HepG2 (cell line): ENCODE measurements around the gene EMP2. TPM values are rescaled to one million over a fixed set of nuclear protein-coding genes. Genes with fewer than 3 reads are reported as not detected.
A peak's percentile ranks its signal among the peaks of the same experiment; 100 is the strongest.

Experiments used
- ATAC-seq: fragments of 200-7000 bp; cut with Tn5 transposase; 3 replicates; pipeline ENCODE4 v1.9.1; 2020; ENCODE audit warnings: mild to moderate bottlenecking, moderate library complexity
- BruUV-seq: library from RNA; stranded (reverse); fragments of 400-500 nt; replicated peaks from 2 replicates; lab custom pipeline; 2021; lab: Mats Ljungman, UMichigan
- CTCF ChIA-PET: fragments of 300-600 bp; formaldehyde crosslinking; extraction: SDS; loops from one replicate; lab custom pipeline; 2021; ENCODE audit warnings: low total read pairs, inconsistent platforms, low intra/inter-chr PET ratio; lab: Yijun Ruan, JAX
- POLR2A ChIA-PET: fragments of 350-600 bp; sonication (Branson Sonifier 250); formaldehyde crosslinking; loops from one replicate; lab custom pipeline; 2020; ENCODE audit warnings: antibody characterized with exemption, inconsistent platforms; lab: Yijun Ruan, JAX
- DNase-seq: peaks from one replicate; pipeline ENCODE4 v3.0.0-alpha.2; 2015; ENCODE audit warnings: low spot score
- FAIRE-seq: peaks from 3 replicates; lab custom pipeline; 2011; peaks lifted over from hg19 to GRCh38; lab: Jason Lieb, UNC
- H2AFZ ChIP-seq: one replicate; pipeline ENCODE4 v1.6.1; 2011; ENCODE audit warnings: low read length, inconsistent platforms
- H3K27ac ChIP-seq: fragments of 300-600 bp; 3 replicates; pipeline ENCODE4 v1.8.0; 2011; ENCODE audit warnings: mixed run types, mild to moderate bottlenecking, mixed read lengths, low read length, inconsistent platforms; ENCODE audit not compliant: insufficient read depth; ENCODE audit errors: extremely low read length
- H3K27me3 ChIP-seq, 2 experiments: fragments of 200-600 bp in 1 of 2; 2 replicates in 1 of 2; 3 replicates in 1 of 2; pipeline versions ENCODE4 v1.6.0 to v1.8.0; 2011; ENCODE audit warnings: low read length in 2 of 2, mild to moderate bottlenecking in 2 of 2, moderate library complexity in 2 of 2, inconsistent platforms in 1 of 2; ENCODE audit not compliant: insufficient read depth in 2 of 2, control insufficient read depth in 1 of 2
- H3K36me3 ChIP-seq, 2 experiments: fragments of 200-600 bp in 1 of 2; replicated peaks in 1 of 2; 2 replicates in 1 of 2; 3 replicates in 1 of 2; pipeline versions ENCODE4 v1.5.1 to v1.8.0; 2011; ENCODE audit warnings: low read length in 2 of 2, inconsistent platforms in 1 of 2; ENCODE audit not compliant: insufficient read depth in 2 of 2, control insufficient read depth in 1 of 2
- H3K4me1 ChIP-seq: 2 replicates; pipeline ENCODE4 v1.5.1; 2012; ENCODE audit warnings: low read length, inconsistent platforms; ENCODE audit not compliant: insufficient read depth
- H3K4me2 ChIP-seq: 2 replicates; pipeline ENCODE4 v1.6.0; 2011; ENCODE audit warnings: low read depth, low read length, inconsistent platforms
- H3K4me3 ChIP-seq, 3 experiments: fragments of 200-600 bp in 1 of 3; sonication (generic), shearing (Covaris generic) in 1 of 3; replicated peaks in 1 of 3; 2 replicates each; pipeline ENCODE4 v1.5.1; 2011 to 2016; ENCODE audit warnings: low read length in 3 of 3, inconsistent platforms in 2 of 3, low read depth in 2 of 3, mild to moderate bottlenecking in 2 of 3, control low read depth in 1 of 3, mixed read lengths in 1 of 3; ENCODE audit not compliant: insufficient read depth in 1 of 3
- H3K79me2 ChIP-seq: one replicate; pipeline ENCODE4 v1.6.1; 2011; ENCODE audit warnings: low read length, inconsistent platforms; ENCODE audit not compliant: insufficient read depth
- H3K9ac ChIP-seq: 2 replicates; pipeline ENCODE4 v1.6.0; 2011; ENCODE audit warnings: mild to moderate bottlenecking, low read depth, low read length, inconsistent platforms; ENCODE audit not compliant: insufficient read depth
- H3K9me3 ChIP-seq: 2 replicates; pipeline ENCODE4 v1.5.1; 2012; ENCODE audit warnings: mild to moderate bottlenecking, low read length
- H4K20me1 ChIP-seq: 2 replicates; pipeline ENCODE4 v1.6.0; 2011; ENCODE audit warnings: inconsistent platforms, mild to moderate bottlenecking, low read length, moderate library complexity; ENCODE audit not compliant: insufficient read depth
- ETV6 ChIP-seq: sonication (generic); formaldehyde crosslinking; conservative IDR thresholded peaks from 2 replicates; pipeline ENCODE4 v1.4.0; 2020; ENCODE audit warnings: missing genetic modification reagents
- FOXK2 ChIP-seq: fragments of 450-650 bp; IDR thresholded peaks from 2 replicates; pipeline ENCODE4 v1.6.1; 2016
- GATA4 ChIP-seq: sonication (generic); IDR thresholded peaks from 2 replicates; pipeline ENCODE4 v1.6.1; 2016; ENCODE audit warnings: antibody characterized with exemption, low read depth, borderline replicate concordance
- HCFC1 ChIP-seq: fragments of 150-350 bp; IDR thresholded peaks from 2 replicates; pipeline ENCODE4 v1.6.1; 2014; ENCODE audit warnings: low read depth, low read length
- MIER3 ChIP-seq: IDR thresholded peaks from 2 replicates; pipeline ENCODE4 v1.6.1; 2016; ENCODE audit warnings: missing compliant biosample characterization, borderline replicate concordance
- MIXL1 ChIP-seq: IDR thresholded peaks from 2 replicates; pipeline ENCODE4 v1.6.1; 2016
- NFIB ChIP-seq: sonication (generic); formaldehyde crosslinking; IDR thresholded peaks from 2 replicates; pipeline ENCODE4 v1.9.0; 2021; ENCODE audit warnings: missing genetic modification reagents, mild to moderate bottlenecking, borderline replicate concordance
- PHF8 ChIP-seq: sonication (generic); formaldehyde crosslinking; IDR thresholded peaks from 2 replicates; pipeline ENCODE4 v1.5.0; 2020; ENCODE audit warnings: missing genetic modification reagents
- POLR2AphosphoS5 ChIP-seq: IDR thresholded peaks from 2 replicates; pipeline ENCODE4 v1.6.1; 2012; ENCODE audit warnings: low read depth, low read length
- RXRB ChIP-seq: IDR thresholded peaks from 2 replicates; pipeline ENCODE4 v1.6.1; 2016; ENCODE audit warnings: borderline replicate concordance, missing genetic modification reagents, missing compliant biosample characterization
- SOX13 ChIP-seq, 3 experiments: fragments of 450-650 bp in 1 of 3; sonication (generic) in 1 of 3; formaldehyde crosslinking in 1 of 3; IDR thresholded peaks in 2 of 3; conservative IDR thresholded peaks in 1 of 3; 2 replicates each; pipeline versions ENCODE4 v1.5.0 to v1.6.1; 2016 to 2020; ENCODE audit warnings: antibody characterized with exemption in 1 of 3, mild to moderate bottlenecking in 1 of 3, missing compliant biosample characterization in 1 of 3, missing genetic modification reagents in 1 of 3, moderate library complexity in 1 of 3
- THYN1 ChIP-seq: sonication (generic); formaldehyde crosslinking; IDR thresholded peaks from 2 replicates; pipeline ENCODE4 v1.8.1; 2023; ENCODE audit warnings: low read depth, mild to moderate bottlenecking, moderate library complexity, missing genetic modification reagents, borderline replicate concordance
- YEATS2 ChIP-seq: sonication (generic); formaldehyde crosslinking; IDR thresholded peaks from 2 replicates; pipeline ENCODE4 v1.4.0; 2020; ENCODE audit warnings: missing genetic modification reagents, borderline replicate concordance
- YY1 ChIP-seq: IDR thresholded peaks from 2 replicates; pipeline ENCODE4 v1.6.1; 2011; ENCODE audit warnings: low read length, low read depth, moderate library complexity, mild to moderate bottlenecking; ENCODE audit not compliant: insufficient read depth, insufficient replicate concordance
- ZNF12 ChIP-seq: sonication (generic); formaldehyde crosslinking; IDR thresholded peaks from 2 replicates; pipeline ENCODE4 v1.5.0; 2020; ENCODE audit warnings: missing genetic modification reagents
- ZNF234 ChIP-seq: sonication (generic); formaldehyde crosslinking; conservative IDR thresholded peaks from 2 replicates; pipeline ENCODE4 v1.5.1; 2020; ENCODE audit warnings: mild to moderate bottlenecking, missing genetic modification reagents
- ZNF331 ChIP-seq: sonication (generic); formaldehyde crosslinking; IDR thresholded peaks from 2 replicates; pipeline ENCODE4 v1.4.0; 2020; ENCODE audit warnings: missing genetic modification reagents
- ZNF496 ChIP-seq: sonication (generic); formaldehyde crosslinking; IDR thresholded peaks from 2 replicates; pipeline ENCODE4 v1.8.1; 2023; ENCODE audit warnings: mild to moderate bottlenecking, moderate library complexity, missing genetic modification reagents; ENCODE audit not compliant: insufficient replicate concordance
- ZNF501 ChIP-seq: sonication (generic); formaldehyde crosslinking; IDR thresholded peaks from 2 replicates; pipeline ENCODE4 v1.5.1; 2020; ENCODE audit warnings: mild to moderate bottlenecking, moderate library complexity, missing genetic modification reagents
- ZNF577 ChIP-seq: sonication (generic); formaldehyde crosslinking; IDR thresholded peaks from 2 replicates; pipeline ENCODE4 v1.4.0; 2020; ENCODE audit warnings: mild to moderate bottlenecking, low read depth, missing genetic modification reagents, borderline replicate concordance
- ZNF674 ChIP-seq: sonication (generic); formaldehyde crosslinking; IDR thresholded peaks from 2 replicates; pipeline ENCODE4 v1.5.0; 2020; ENCODE audit warnings: low read depth, mild to moderate bottlenecking, missing genetic modification reagents
- ZNF691 ChIP-seq: sonication (generic); formaldehyde crosslinking; IDR thresholded peaks from 2 replicates; pipeline ENCODE4 v1.4.0; 2020; ENCODE audit warnings: missing genetic modification reagents, low read depth, mild to moderate bottlenecking, borderline replicate concordance
- ZNF792 ChIP-seq: IDR thresholded peaks from 2 replicates; pipeline ENCODE4 v1.6.1; 2016
- ZNF800 ChIP-seq: sonication (generic); formaldehyde crosslinking; IDR thresholded peaks from 2 replicates; pipeline ENCODE4 v1.4.0; 2020; ENCODE audit warnings: missing genetic modification reagents
- WGBS: methylation state at CpG from one replicate; pipeline ENCODE4 v1.1.6; 2017; ENCODE audit warnings: low lambda C conversion rate; 5-methylcytosine and 5-hydroxymethylcytosine counted together
- in situ Hi-C: cut with HindIII; loops from 2 replicates; pipeline ENCODE4 v1.10.0; 2017; ENCODE audit warnings: low pct_unique_long_range_greater_than_20kb; ENCODE audit not compliant: extremely low pct_ligation_motif_present
- intact Hi-C: fragments of 100-400 bp; cut with micrococcal nuclease; formaldehyde crosslinking; loops from one replicate; pipeline ENCODE4 v1.10.0; 2022; ENCODE audit not compliant: unreplicated experiment
- polyA plus RNA-seq, 8 experiments: library from polyadenylated mRNA; depleted of rRNA in 3 of 8; stranded (reverse) in 7 of 8; unstranded in 1 of 8; fragments of >200 nt; fragmentation: Illumina TruSeq in 4 of 8; extraction: Trizol in 4 of 8; gene quantifications; 2 replicates each; pipeline versions ENCODE4 v1.2.1 to v1.2.3, GENCODE V29; 2011 to 2016; ENCODE audit warnings: low read depth in 4 of 8, missing spikeins in 1 of 8, mixed read lengths in 1 of 8; ENCODE audit not compliant: insufficient read depth in 1 of 8
- total RNA-seq, 5 experiments: library from RNA; depleted of rRNA; stranded (reverse); fragments of >200 nt; fragmentation: Illumina TruSeq; extraction: Trizol; gene quantifications; 2 replicates each; pipeline ENCODE4 v1.2.3, GENCODE V29; 2016; ENCODE audit warnings: low read depth in 1 of 5

EMP2 gene
- total and polyA plus RNA-seq, 2 of the 13 experiments (the other 11 are each of a cell fraction or from before 2014, with no cell fraction given), result 24.6 to 91.2 TPM

DNA sequence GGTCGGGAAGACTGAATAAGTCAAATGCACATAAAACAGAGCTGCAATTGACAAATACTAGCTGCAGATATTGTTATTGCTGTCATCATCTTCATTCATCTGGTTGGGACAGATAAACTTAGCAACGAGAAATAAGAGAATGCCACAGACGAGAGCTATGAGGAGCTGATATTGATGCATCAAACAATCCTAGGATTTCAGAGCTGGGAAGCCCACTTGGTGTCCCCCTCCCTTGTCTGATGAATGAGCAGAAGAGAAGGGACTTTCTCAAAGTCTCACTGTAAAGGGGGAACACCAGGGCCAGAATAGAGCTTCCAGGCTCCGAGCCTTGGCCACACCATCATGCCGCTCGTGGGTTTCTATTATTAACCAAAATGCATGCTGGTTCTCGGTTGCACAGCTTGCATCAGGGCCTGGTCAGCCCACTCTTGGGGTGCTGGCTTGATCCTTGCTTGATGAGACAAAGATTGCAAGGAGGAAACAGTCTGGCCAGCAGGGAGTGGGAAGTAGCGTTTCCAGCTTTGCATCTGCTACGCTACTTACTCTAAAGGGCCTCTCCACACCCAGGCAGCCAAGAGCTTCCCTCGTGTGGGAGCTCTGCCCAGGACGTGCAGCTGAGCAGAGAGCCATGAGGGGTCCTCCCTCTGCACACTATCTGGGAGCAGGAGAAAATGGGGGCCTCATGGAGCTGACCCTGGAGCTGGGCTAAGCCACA is 28.4 kb upstream of the EMP2 start:
- peak overlapping the region; percentile 29 for H2AFZ ChIP-seq
- H3K27ac ChIP-seq, result peak overlapping the region; percentile 10
- CTCF ChIA-PET, result no interaction called here
- H3K4me2 ChIP-seq, result peak overlapping the region; percentile 61
- in situ Hi-C loops, result no loop called here
- WGBS, result 57% methylated on average over 11 of the region's 11 CpGs
- intact Hi-C loops, result no loop called here
- H3K36me3 ChIP-seq, result no peaks in the 10 kb centered on the region
- peaks cover 55% of the 10 kb centered on the region for H3K4me1 ChIP-seq
- no peaks in the 10 kb centered on the region for H3K9me3 ChIP-seq
- peak overlapping the region in 1 of 3 experiments; percentile 27; a peak in 1 of 6 replicates for H3K4me3 ChIP-seq
- peaks cover 0 to 8% of the 10 kb centered on the region in 2 experiments; a peak in 1 of 5 replicates for H3K27me3 ChIP-seq
- no peaks in the 10 kb centered on the region for H4K20me1 ChIP-seq
- DNase-seq (no peak), FAIRE-seq (no peak), ATAC-seq (peak; percentile 38)
- POLR2A ChIA-PET, result interaction anchor here (1.0 to 2.9 kb wide), 6 partner anchors 21 to 135 kb away, joined by 3 to 7 read pairs (median 3); partner anchors contain the start of gene EMP2
- BruUV-seq, result no TSS peak
- H3K9ac ChIP-seq, result peak overlapping the region; percentile 10; the same call in 1 of the 2 replicates
- no peaks in the 10 kb centered on the region for H3K79me2 ChIP-seq
- TF ChIP-seq ZNF577 (CRISPR knock-in tag) (no peak), MIXL1 (CRISPR knock-in tag) (no peak), ZNF12 (CRISPR knock-in tag) (no peak), YEATS2 (no peak), ZNF792 (CRISPR knock-in tag) (no peak), SOX13 (IDR thresholded peaks at IDR 0.05) (no peak), SOX13 (CRISPR knock-in tag; conservative IDR thresholded peaks at IDR 0.05 in 1 of 2, IDR thresholded peaks at IDR 0.05 in 1 of 2) (no peak), PHF8 (no peak), MIER3 (CRISPR knock-in tag) (peak; percentile 17; the same call in 1 of the 2 replicates), RXRB (no peak), ZNF691 (CRISPR knock-in tag) (no peak), NFIB (CRISPR knock-in tag) (no peak), POLR2AphosphoS5 (no peak), ETV6 (CRISPR knock-in tag) (no peak), THYN1 (CRISPR knock-in tag) (no peak), ZNF501 (peak; percentile 64; the same call in 1 of the 2 replicates), ZNF234 (no peak), HCFC1 (no peak), ZNF674 (CRISPR knock-in tag) (no peak), YY1 (no peak), GATA4 (no peak), ZNF496 (CRISPR knock-in tag) (no peak), FOXK2 (no peak), ZNF800 (no peak), ZNF331 (CRISPR knock-in tag) (no peak)
